ENCODE results near the gene KEL. TPM values are rescaled to one million over a fixed set of nuclear protein-coding genes. Genes with fewer than 3 reads are reported as not detected.

The KEL gene
- total and polyA plus RNA-seq, 2 experiments from 2014 or later: 9.3 to 12.6 TPM

DNA sequence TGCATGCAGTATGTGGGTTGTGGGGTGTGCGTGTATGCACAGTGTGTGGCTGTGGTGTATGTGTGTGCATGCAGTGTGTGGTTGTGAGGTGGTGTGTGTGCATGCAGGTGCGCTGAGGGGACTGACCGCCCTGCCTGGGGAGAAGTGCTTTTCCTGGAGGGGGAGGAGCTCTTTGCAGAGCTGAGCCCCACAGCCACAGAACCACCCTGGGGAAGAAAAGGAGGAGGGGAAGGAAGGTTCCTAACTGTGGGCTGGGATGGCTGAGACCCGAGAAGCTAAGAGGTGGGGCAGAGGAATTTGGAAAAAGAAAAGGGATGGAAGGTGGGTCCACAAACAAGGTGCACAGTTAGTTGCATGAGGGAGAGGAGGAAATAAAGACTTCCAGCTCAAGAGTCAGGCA, 28.5 kb downstream of the KEL start, which contains the start of gene TRPV5:
Gene TRPV5 (minus strand): TSS at position 123 of the 400 bp plus-strand sequence. CDS start 287 bp downstream, outside the sequence.
- H3K36me3 ChIP-seq: no peaks in the 10 kb centered on the region
- no peak within 1 kb of the TSS for H3K27ac ChIP-seq
- no peak within 1 kb of the TSS for H3K4me3 ChIP-seq
- no peaks in the 10 kb centered on the region for H3K9me3 ChIP-seq (ENCODE audit: low read depth)
- DNase-seq (ENCODE audit: low read depth in 1 of 2, low spot score in 1 of 2): no peak
- no peaks in the 10 kb centered on the region for H3K4me1 ChIP-seq (ENCODE audit: low read depth)
- no peaks in the 10 kb centered on the region for H3K27me3 ChIP-seq
- TF ChIP-seq, protein P1, sequence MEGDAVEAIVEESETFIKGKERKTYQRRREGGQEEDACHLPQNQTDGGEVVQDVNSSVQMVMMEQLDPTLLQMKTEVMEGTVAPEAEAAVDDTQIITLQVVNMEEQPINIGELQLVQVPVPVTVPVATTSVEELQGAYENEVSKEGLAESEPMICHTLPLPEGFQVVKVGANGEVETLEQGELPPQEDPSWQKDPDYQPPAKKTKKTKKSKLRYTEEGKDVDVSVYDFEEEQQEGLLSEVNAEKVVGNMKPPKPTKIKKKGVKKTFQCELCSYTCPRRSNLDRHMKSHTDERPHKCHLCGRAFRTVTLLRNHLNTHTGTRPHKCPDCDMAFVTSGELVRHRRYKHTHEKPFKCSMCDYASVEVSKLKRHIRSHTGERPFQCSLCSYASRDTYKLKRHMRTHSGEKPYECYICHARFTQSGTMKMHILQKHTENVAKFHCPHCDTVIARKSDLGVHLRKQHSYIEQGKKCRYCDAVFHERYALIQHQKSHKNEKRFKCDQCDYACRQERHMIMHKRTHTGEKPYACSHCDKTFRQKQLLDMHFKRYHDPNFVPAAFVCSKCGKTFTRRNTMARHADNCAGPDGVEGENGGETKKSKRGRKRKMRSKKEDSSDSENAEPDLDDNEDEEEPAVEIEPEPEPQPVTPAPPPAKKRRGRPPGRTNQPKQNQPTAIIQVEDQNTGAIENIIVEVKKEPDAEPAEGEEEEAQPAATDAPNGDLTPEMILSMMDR (IDR thresholded peaks at IDR 0.05; ENCODE audit: low read depth, low read length): no peak

DNA sequence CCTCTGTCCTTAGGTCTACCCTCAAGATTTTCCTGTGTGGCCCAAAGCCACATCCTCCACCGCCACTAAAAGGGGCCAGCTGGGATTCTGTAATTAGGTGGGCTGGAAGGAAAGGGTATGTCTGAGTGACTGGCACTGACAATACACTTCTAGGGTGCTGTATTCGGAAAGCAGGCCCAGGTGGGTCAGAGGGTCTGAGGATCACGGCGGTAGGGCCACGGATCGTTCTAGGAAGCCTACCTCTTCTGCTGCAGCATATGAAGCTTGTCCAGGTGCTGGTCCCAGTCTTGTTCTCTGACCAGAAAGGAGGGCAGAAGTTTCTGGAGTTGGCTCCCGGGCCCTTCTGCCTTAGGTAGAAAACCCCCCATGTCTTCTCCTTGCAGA, 29.1 kb downstream of the KEL start:
- Histone ChIP-seq H3K4me3 (no peak overlapping the region), H3K27me3 (no peaks in the 10 kb centered on the region), H3K36me3 (no peaks in the 10 kb centered on the region), H3K4me1 (ENCODE audit: low read depth) (no peaks in the 10 kb centered on the region), H3K9me3 (ENCODE audit: low read depth) (no peaks in the 10 kb centered on the region), H3K27ac (no peak overlapping the region)
- no peak for DNase-seq (ENCODE audit: low read depth in 1 of 2, low spot score in 1 of 2)
- TF ChIP-seq, protein P1 (IDR thresholded peaks at IDR 0.05; ENCODE audit: low read depth, low read length): no peak

DNA sequence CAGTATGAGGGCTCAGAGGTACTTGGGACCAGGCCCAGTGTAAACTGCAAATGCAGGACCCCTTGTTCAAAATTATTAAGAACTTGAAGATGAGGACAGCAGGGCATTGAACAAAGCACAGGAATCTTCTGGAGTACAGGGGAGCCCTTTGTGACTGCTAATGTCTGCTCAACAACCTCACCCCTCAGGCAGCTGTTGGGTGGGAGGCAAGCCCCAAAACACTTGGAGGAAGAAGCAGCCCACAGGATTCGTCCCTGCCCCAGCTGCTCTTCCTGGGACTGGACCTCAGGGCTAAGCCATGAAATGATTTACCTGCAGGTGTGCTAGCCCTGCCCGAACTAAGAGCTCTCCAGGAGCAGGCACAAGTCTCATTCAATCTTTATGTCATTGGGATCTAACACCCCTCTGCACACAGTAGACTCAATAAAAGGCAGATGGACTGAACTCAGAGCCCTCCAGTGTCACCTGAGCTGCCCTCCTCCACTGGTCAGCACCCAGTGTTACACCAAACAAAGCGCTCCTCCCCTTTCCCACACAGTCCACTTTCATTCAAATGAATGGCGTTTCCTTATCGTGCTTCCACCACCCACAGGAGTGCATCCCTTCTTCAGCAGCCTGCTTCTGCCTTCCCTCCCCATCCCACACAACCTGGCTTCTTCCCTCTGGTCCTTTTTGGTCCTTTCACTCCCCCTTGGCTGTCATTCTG, 29.6 kb downstream of the KEL start:
- Histone ChIP-seq H3K4me3 (no peak overlapping the region), H3K9me3 (ENCODE audit: low read depth) (no peaks in the 10 kb centered on the region), H3K4me1 (ENCODE audit: low read depth) (no peaks in the 10 kb centered on the region), H3K36me3 (no peaks in the 10 kb centered on the region), H3K27ac (no peak overlapping the region), H3K27me3 (no peaks in the 10 kb centered on the region)
- DNase-seq (ENCODE audit: low read depth in 1 of 2, low spot score in 1 of 2): no peak
- TF ChIP-seq, protein P1 (IDR thresholded peaks at IDR 0.05; ENCODE audit: low read depth, low read length): no peak

DNA sequence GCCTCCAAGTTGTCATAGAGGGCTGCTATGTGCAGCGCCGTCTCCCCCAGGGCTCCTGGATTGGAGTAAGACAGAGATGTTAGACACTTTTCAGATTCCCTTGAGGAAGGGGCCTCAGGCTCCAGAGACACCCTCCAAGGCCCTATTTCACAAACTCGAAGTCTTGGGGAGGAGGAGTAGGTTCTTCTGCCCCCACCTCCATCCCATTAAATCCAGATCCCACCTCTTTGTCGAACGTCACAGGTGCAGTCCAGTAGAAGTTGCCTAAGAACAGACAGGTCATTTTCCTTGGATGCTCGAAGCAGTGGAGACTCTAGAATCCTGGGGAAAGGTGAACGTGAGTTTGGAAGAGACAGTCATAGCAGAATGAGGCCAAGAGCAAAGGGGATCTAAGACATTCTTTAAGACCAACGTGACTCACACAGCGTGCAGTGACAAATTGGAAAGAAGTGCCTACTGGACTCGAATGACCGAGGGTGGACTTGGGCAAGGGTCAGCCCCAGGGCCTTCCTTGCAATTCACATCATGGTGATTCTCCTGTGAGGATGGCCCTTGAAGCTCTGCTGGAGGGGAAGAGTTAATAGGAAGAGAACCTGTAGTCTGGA, 31.9 kb downstream of the KEL start:
- no peak overlapping the region for H3K4me3 ChIP-seq
- no peak overlapping the region for H3K27ac ChIP-seq
- H3K27me3 ChIP-seq: no peaks in the 10 kb centered on the region
- DNase-seq (ENCODE audit: low read depth in 1 of 2, low spot score in 1 of 2): no peak
- no peaks in the 10 kb centered on the region for H3K9me3 ChIP-seq (ENCODE audit: low read depth)
- H3K36me3 ChIP-seq: no peaks in the 10 kb centered on the region
- H3K4me1 ChIP-seq (ENCODE audit: low read depth): no peaks in the 10 kb centered on the region
- TF ChIP-seq, protein P1 (IDR thresholded peaks at IDR 0.05; ENCODE audit: low read depth, low read length): no peak

DNA sequence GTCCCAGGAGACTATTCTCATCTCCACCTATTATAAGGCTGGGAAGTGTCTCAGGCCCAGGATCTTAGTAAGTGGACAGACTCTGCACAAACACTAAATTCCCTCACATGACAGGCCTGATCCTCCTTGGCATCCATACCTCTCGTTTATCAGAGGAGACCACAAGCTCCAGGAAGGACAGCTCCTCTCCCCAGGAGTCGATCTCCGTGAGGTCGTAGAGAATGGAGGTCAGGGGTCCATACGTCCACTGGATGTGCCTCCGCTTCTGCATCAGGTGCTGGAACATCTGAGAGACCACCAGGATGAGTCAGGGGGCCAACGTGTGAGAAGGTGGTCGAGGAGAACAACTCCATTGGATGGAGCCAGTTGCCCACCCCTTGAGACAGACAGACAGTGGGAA, 34.2 kb downstream of the KEL start:
- TF ChIP-seq, protein P1 (IDR thresholded peaks at IDR 0.05; ENCODE audit: low read depth, low read length): no peak
- no peak for DNase-seq (ENCODE audit: low read depth in 1 of 2, low spot score in 1 of 2)
- no peaks in the 10 kb centered on the region for H3K36me3 ChIP-seq
- no peaks in the 10 kb centered on the region for H3K9me3 ChIP-seq (ENCODE audit: low read depth)
- no peaks in the 10 kb centered on the region for H3K27me3 ChIP-seq
- H3K4me1 ChIP-seq (ENCODE audit: low read depth): no peaks in the 10 kb centered on the region
- H3K4me3 ChIP-seq: no peak overlapping the region
- no peak overlapping the region for H3K27ac ChIP-seq

All from cardiac muscle cell (in vitro differentiated cells and primary cell).